ENCODE measurements around the gene PCIF1.
"Not testable (repeated sequence)": the region's sequence is repeated elsewhere in the genome, so short reads cannot be mapped to it uniquely, and the experiment has no call there.

Gene PCIF1

GRCh38 chr20:45897692-45898091 is 36.8 kb upstream of the PCIF1 start:
- Histone ChIP-seq H3K4me1 (ENCODE audit: control insufficient read depth, low read length) (peaks cover 8% of the 10 kb centered on the region), H3K4me2 (ENCODE audit: low read length) (no peak overlapping the region), H3K4me3 (ENCODE audit: low read length) (no peak overlapping the region), H3K36me3 (ENCODE audit: control insufficient read depth, low read length) (no peaks in the 10 kb centered on the region), H3K27ac (ENCODE audit: low read depth, low read length) (no peak overlapping the region), H3K27me3 (ENCODE audit: control insufficient read depth, low read length) (no peaks in the 10 kb centered on the region), H3K79me2 (ENCODE audit: control insufficient read depth, low read length) (no peaks in the 10 kb centered on the region), H4K20me1 (ENCODE audit: control insufficient read depth, insufficient read depth, low read depth, low read length) (no peaks in the 10 kb centered on the region), H3F3A (ENCODE audit: control insufficient read depth, insufficient read depth) (no peaks in the 10 kb centered on the region), H3K9me2 (replicated peaks; ENCODE audit: control insufficient read depth, low read length) (no peaks in the 10 kb centered on the region), H3K9me3 (ENCODE audit: control insufficient read depth, insufficient read depth, low read length) (no peaks in the 10 kb centered on the region)
- TF ChIP-seq EZH2phosphoT487 (IDR thresholded peaks at IDR 0.05; ENCODE audit: borderline replicate concordance, low read length) (no peak), CTCF (IDR thresholded peaks at IDR 0.05; ENCODE audit: low read depth, low read length, poor library complexity, severe bottlenecking) (no peak)

DNA sequence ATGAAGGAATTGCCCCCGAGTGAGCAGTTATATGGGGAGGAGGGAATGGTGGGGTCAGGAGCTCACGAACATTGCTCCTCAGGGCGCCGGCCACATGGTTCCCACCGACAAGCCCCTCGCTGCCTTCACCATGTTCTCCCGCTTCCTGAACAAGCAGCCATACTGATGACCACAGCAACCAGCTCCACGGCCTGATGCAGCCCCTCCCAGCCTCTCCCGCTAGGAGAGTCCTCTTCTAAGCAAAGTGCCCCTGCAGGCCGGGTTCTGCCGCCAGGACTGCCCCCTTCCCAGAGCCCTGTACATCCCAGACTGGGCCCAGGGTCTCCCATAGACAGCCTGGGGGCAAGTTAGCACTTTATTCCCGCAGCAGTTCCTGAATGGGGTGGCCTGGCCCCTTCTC is 36.2 kb upstream of the PCIF1 start:
- H3F3A ChIP-seq (ENCODE audit: control insufficient read depth, insufficient read depth), result no peaks in the 10 kb centered on the region
- no peak overlapping the region for H3K27ac ChIP-seq (ENCODE audit: low read depth, low read length)
- no peaks in the 10 kb centered on the region for H3K9me2 ChIP-seq (replicated peaks; ENCODE audit: control insufficient read depth, low read length)
- H3K4me2 ChIP-seq (ENCODE audit: low read length), result no peak overlapping the region
- H4K20me1 ChIP-seq (ENCODE audit: control insufficient read depth, insufficient read depth, low read depth, low read length), result no peaks in the 10 kb centered on the region
- no peaks in the 10 kb centered on the region for H3K79me2 ChIP-seq (ENCODE audit: control insufficient read depth, low read length)
- no peaks in the 10 kb centered on the region for H3K36me3 ChIP-seq (ENCODE audit: control insufficient read depth, low read length)
- no peak overlapping the region for H3K4me3 ChIP-seq (ENCODE audit: low read length)
- peaks cover 10% of the 10 kb centered on the region for H3K4me1 ChIP-seq (ENCODE audit: control insufficient read depth, low read length)
- no peaks in the 10 kb centered on the region for H3K27me3 ChIP-seq (ENCODE audit: control insufficient read depth, low read length)
- no peaks in the 10 kb centered on the region for H3K9me3 ChIP-seq (ENCODE audit: control insufficient read depth, insufficient read depth, low read length)
- TF ChIP-seq CTCF (IDR thresholded peaks at IDR 0.05; ENCODE audit: low read depth, low read length, poor library complexity, severe bottlenecking) (no peak), EZH2phosphoT487 (IDR thresholded peaks at IDR 0.05; ENCODE audit: borderline replicate concordance, low read length) (no peak)

GRCh38 chr20:45899046-45899835 is 35.2 kb upstream of the PCIF1 start:
- Histone ChIP-seq H3K36me3 (ENCODE audit: control insufficient read depth, low read length) (no peaks in the 10 kb centered on the region), H3K27ac (ENCODE audit: low read depth, low read length) (no peak overlapping the region), H3K4me1 (ENCODE audit: control insufficient read depth, low read length) (peaks cover 10% of the 10 kb centered on the region), H3K79me2 (ENCODE audit: control insufficient read depth, low read length) (no peaks in the 10 kb centered on the region), H4K20me1 (ENCODE audit: control insufficient read depth, insufficient read depth, low read depth, low read length) (no peaks in the 10 kb centered on the region), H3F3A (ENCODE audit: control insufficient read depth, insufficient read depth) (no peaks in the 10 kb centered on the region), H3K4me2 (ENCODE audit: low read length) (no peak overlapping the region), H3K27me3 (ENCODE audit: control insufficient read depth, low read length) (no peaks in the 10 kb centered on the region), H3K9me2 (replicated peaks; ENCODE audit: control insufficient read depth, low read length) (no peaks in the 10 kb centered on the region), H3K9me3 (ENCODE audit: control insufficient read depth, insufficient read depth, low read length) (no peaks in the 10 kb centered on the region), H3K4me3 (ENCODE audit: low read length) (no peak overlapping the region)
- TF ChIP-seq CTCF (IDR thresholded peaks at IDR 0.05; ENCODE audit: low read depth, low read length, poor library complexity, severe bottlenecking), result no peak
- TF ChIP-seq EZH2phosphoT487 (IDR thresholded peaks at IDR 0.05; ENCODE audit: borderline replicate concordance, low read length), result no peak

DNA sequence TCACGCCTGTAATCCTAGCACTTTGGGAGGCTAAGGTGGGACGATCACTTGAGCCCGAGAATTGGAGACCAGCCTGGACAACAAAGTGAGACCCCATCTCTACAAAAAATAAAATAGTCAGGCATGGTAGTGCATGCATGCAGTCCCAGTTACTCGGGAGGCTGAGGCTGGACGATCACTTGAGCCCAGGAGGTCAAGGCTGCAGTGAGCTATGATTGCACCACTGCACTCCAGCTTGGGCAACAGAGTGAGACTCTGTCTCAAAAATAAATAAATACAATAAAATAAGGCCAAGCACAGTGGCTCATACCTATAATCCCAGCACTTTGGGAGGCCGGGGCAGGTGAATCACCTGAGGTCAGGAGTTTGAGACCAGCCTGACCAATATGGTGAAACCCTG is 33.2 kb upstream of the PCIF1 start:
- not testable (repeated sequence) for H3K79me2 ChIP-seq (ENCODE audit: control insufficient read depth, low read length); H3K9me3 ChIP-seq (ENCODE audit: control insufficient read depth, insufficient read depth, low read length); H3K4me2 ChIP-seq (ENCODE audit: low read length); H3F3A ChIP-seq (ENCODE audit: control insufficient read depth, insufficient read depth); H3K27me3 ChIP-seq (ENCODE audit: control insufficient read depth, low read length); H3K4me3 ChIP-seq (ENCODE audit: low read length); H4K20me1 ChIP-seq (ENCODE audit: control insufficient read depth, insufficient read depth, low read depth, low read length); H3K36me3 ChIP-seq (ENCODE audit: control insufficient read depth, low read length); H3K27ac ChIP-seq (ENCODE audit: low read depth, low read length); H3K9me2 ChIP-seq (replicated peaks; ENCODE audit: control insufficient read depth, low read length)
- peaks cover 10% of the 10 kb centered on the region for H3K4me1 ChIP-seq (ENCODE audit: control insufficient read depth, low read length)
